T-helper 1 cell treated with Interleukin-12 subunit alpha and Interleukin-12 subunit beta and Interleukin-4 antibody, amounts not matched to agents 30 μg/mL and 1 μg/mL, for 36 hours (primary cell): ENCODE measurements around the gene IGF1R.
"Not testable (repeated sequence)": the region's sequence is repeated elsewhere in the genome, so short reads cannot be mapped to it uniquely, and the experiment has no call there.

Source experiments
- H3K27ac Mint-ChIP-seq: one replicate; pipeline ENCODE4 v1.8.0; 2021; ENCODE audit warnings: mild to moderate bottlenecking, mixed read lengths
- H3K27me3 Mint-ChIP-seq: one replicate; pipeline ENCODE4 v1.8.0; 2021; ENCODE audit warnings: low read depth, mixed read lengths
- H3K36me3 Mint-ChIP-seq: one replicate; pipeline ENCODE4 v1.8.0; 2021; ENCODE audit warnings: low read depth, mixed read lengths
- H3K4me1 Mint-ChIP-seq: one replicate; pipeline ENCODE4 v1.8.0; 2021; ENCODE audit warnings: low read depth, mixed read lengths
- H3K4me3 Mint-ChIP-seq: one replicate; pipeline ENCODE4 v1.8.0; 2021; ENCODE audit warnings: mild to moderate bottlenecking, moderate library complexity, mixed read lengths
- H3K9me3 Mint-ChIP-seq: one replicate; pipeline ENCODE4 v1.8.0; 2021; ENCODE audit warnings: mixed read lengths

IGF1R gene

GRCh38 chr15:98986281-98986680 lies 337.9 kb downstream of the IGF1R start:
- Mint-ChIP-seq H3K4me1 (no peaks in the 10 kb centered on the region), H3K36me3 (peaks cover 3% of the 10 kb centered on the region)

GRCh38 chr15:98994892-98995291 lies 346.6 kb downstream of the IGF1R start:
- Mint-ChIP-seq H3K27ac (no peak overlapping the region), H3K4me3 (no peak overlapping the region), H3K27me3 (peaks cover 34% of the 10 kb centered on the region), H3K36me3 (no peaks in the 10 kb centered on the region), H3K9me3 (peaks cover 5% of the 10 kb centered on the region), H3K4me1 (no peaks in the 10 kb centered on the region)

More at GRCh38 chr15:98986281-98986680, 337.9 kb downstream of the IGF1R start:
- Mint-ChIP-seq H3K4me3 (no peak overlapping the region), H3K27me3 (peaks cover 19% of the 10 kb centered on the region), H3K9me3 (peaks cover 14% of the 10 kb centered on the region), H3K27ac (no peak overlapping the region)

- no peak overlapping the region for H3K4me3 Mint-ChIP-seq
- H3K9me3 Mint-ChIP-seq, result peaks cover 9% of the 10 kb centered on the region
- H3K27me3 Mint-ChIP-seq, result peaks cover 22% of the 10 kb centered on the region
- no peak overlapping the region for H3K27ac Mint-ChIP-seq
- H3K36me3 Mint-ChIP-seq, result no peaks in the 10 kb centered on the region
- H3K4me1 Mint-ChIP-seq, result no peaks in the 10 kb centered on the region
Measured at GRCh38 chr15:98996169-98996568, 347.8 kb downstream of the IGF1R start.

GRCh38 chr15:98996624-98997023 lies 348.3 kb downstream of the IGF1R start:
- Mint-ChIP-seq H3K9me3 (peaks cover 9% of the 10 kb centered on the region), H3K27me3 (peaks cover 18% of the 10 kb centered on the region), H3K4me3 (no peak overlapping the region), H3K27ac (no peak overlapping the region), H3K36me3 (no peaks in the 10 kb centered on the region), H3K4me1 (no peaks in the 10 kb centered on the region)

GRCh38 chr15:98997312-98997711 lies 349.0 kb downstream of the IGF1R start:
- H3K4me3 Mint-ChIP-seq, result no peak overlapping the region
- peaks cover 9% of the 10 kb centered on the region for H3K9me3 Mint-ChIP-seq
- peaks cover 11% of the 10 kb centered on the region for H3K27me3 Mint-ChIP-seq
- H3K27ac Mint-ChIP-seq, result no peak overlapping the region
- H3K36me3 Mint-ChIP-seq, result no peaks in the 10 kb centered on the region
- no peaks in the 10 kb centered on the region for H3K4me1 Mint-ChIP-seq

GRCh38 chr15:98997755-98998154 lies 349.4 kb downstream of the IGF1R start:
- Mint-ChIP-seq H3K4me3 (no peak overlapping the region), H3K9me3 (peaks cover 9% of the 10 kb centered on the region), H3K27me3 (peaks cover 10% of the 10 kb centered on the region), H3K27ac (no peak overlapping the region), H3K4me1 (no peaks in the 10 kb centered on the region), H3K36me3 (no peaks in the 10 kb centered on the region)

- Mint-ChIP-seq H3K27me3 (peaks cover 12% of the 10 kb centered on the region), H3K27ac (no peak overlapping the region), H3K36me3 (no peaks in the 10 kb centered on the region), H3K4me1 (no peaks in the 10 kb centered on the region), H3K9me3 (peaks cover 9% of the 10 kb centered on the region), H3K4me3 (no peak overlapping the region)
Measured at GRCh38 chr15:98998279-98998678, 349.9 kb downstream of the IGF1R start.

- peaks cover 12% of the 10 kb centered on the region for H3K27me3 Mint-ChIP-seq
- no peak overlapping the region for H3K27ac Mint-ChIP-seq
- H3K36me3 Mint-ChIP-seq, result no peaks in the 10 kb centered on the region
- H3K9me3 Mint-ChIP-seq, result peaks cover 9% of the 10 kb centered on the region
- no peak overlapping the region for H3K4me3 Mint-ChIP-seq
- no peaks in the 10 kb centered on the region for H3K4me1 Mint-ChIP-seq
Measured at GRCh38 chr15:98999233-98999632, 350.9 kb downstream of the IGF1R start.

- Mint-ChIP-seq H3K36me3 (no peaks in the 10 kb centered on the region), H3K4me3 (no peak overlapping the region), H3K27ac (no peak overlapping the region), H3K27me3 (peaks cover 8% of the 10 kb centered on the region), H3K9me3 (peaks cover 4% of the 10 kb centered on the region), H3K4me1 (no peaks in the 10 kb centered on the region)
Measured at GRCh38 chr15:99002226-99002625, 353.9 kb downstream of the IGF1R start.

- H3K4me3 Mint-ChIP-seq, H3K4me1 Mint-ChIP-seq, H3K36me3 Mint-ChIP-seq, H3K9me3 Mint-ChIP-seq, H3K27me3 Mint-ChIP-seq, H3K27ac Mint-ChIP-seq: not testable (repeated sequence)
Measured at GRCh38 chr15:99003317-99003716, 355.0 kb downstream of the IGF1R start.

- H3K4me3 Mint-ChIP-seq, H3K4me1 Mint-ChIP-seq, H3K36me3 Mint-ChIP-seq, H3K9me3 Mint-ChIP-seq, H3K27ac Mint-ChIP-seq: not testable (repeated sequence)
- H3K27me3 Mint-ChIP-seq, result peaks cover 13% of the 10 kb centered on the region
Measured at GRCh38 chr15:99004998-99005974, 356.9 kb downstream of the IGF1R start.

- H3K27ac Mint-ChIP-seq, result no peak overlapping the region
- H3K4me1 Mint-ChIP-seq, result no peaks in the 10 kb centered on the region
- peaks cover 19% of the 10 kb centered on the region for H3K27me3 Mint-ChIP-seq
- H3K9me3 Mint-ChIP-seq, result no peaks in the 10 kb centered on the region
- H3K4me3 Mint-ChIP-seq, result no peak overlapping the region
- H3K36me3 Mint-ChIP-seq, result no peaks in the 10 kb centered on the region
Measured at GRCh38 chr15:99006146-99006545, 357.8 kb downstream of the IGF1R start.

- Mint-ChIP-seq H3K27me3 (peaks cover 23% of the 10 kb centered on the region), H3K4me1 (no peaks in the 10 kb centered on the region), H3K9me3 (no peaks in the 10 kb centered on the region), H3K36me3 (no peaks in the 10 kb centered on the region), H3K4me3 (no peak overlapping the region), H3K27ac (no peak overlapping the region)
Measured at GRCh38 chr15:99006904-99007495, 358.7 kb downstream of the IGF1R start.

GRCh38 chr15:99009741-99010330 lies 361.5 kb downstream of the IGF1R start:
- H3K36me3 Mint-ChIP-seq, result no peaks in the 10 kb centered on the region
- no peak overlapping the region for H3K4me3 Mint-ChIP-seq
- H3K27ac Mint-ChIP-seq, result no peak overlapping the region
- H3K9me3 Mint-ChIP-seq, result no peaks in the 10 kb centered on the region
- no peaks in the 10 kb centered on the region for H3K4me1 Mint-ChIP-seq
- peaks cover 24% of the 10 kb centered on the region for H3K27me3 Mint-ChIP-seq

GRCh38 chr15:99010768-99011167 lies 362.4 kb downstream of the IGF1R start:
- Mint-ChIP-seq H3K9me3 (no peaks in the 10 kb centered on the region), H3K4me3 (no peak overlapping the region), H3K27me3 (peaks cover 25% of the 10 kb centered on the region), H3K27ac (no peak overlapping the region), H3K4me1 (no peaks in the 10 kb centered on the region), H3K36me3 (no peaks in the 10 kb centered on the region)
